Endothelial cell of umbilical vein (primary cell): ENCODE results near the gene FRRS1. TPM values are rescaled to one million over a fixed set of nuclear protein-coding genes. Genes with fewer than 3 reads are reported as not detected.

Experiments
- BruUV-seq: library from RNA; stranded (reverse); fragments of 400-500 nt; replicated peaks from 2 replicates; lab custom pipeline; 2021; lab: Mats Ljungman, UMichigan
- CTCF ChIA-PET: fragments of 300-600, 350-600 bp; sonication (Branson Sonifier 250); formaldehyde crosslinking; loops from one replicate; lab custom pipeline; 2021; ENCODE audit warnings: antibody characterized with exemption, inconsistent platforms; lab: Charles Lee
- POLR2A ChIA-PET: fragments of 300-600, 350-600 bp; sonication (Branson Sonifier 250); formaldehyde crosslinking; loops from one replicate; lab custom pipeline; 2021; ENCODE audit warnings: antibody characterized with exemption, inconsistent platforms; lab: Charles Lee
- DNase-seq: peaks from one replicate; pipeline ENCODE4 v3.0.0-alpha.2; 2011; ENCODE audit warnings: low read depth, low spot score
- FAIRE-seq: peaks from 2 replicates; lab custom pipeline; 2011; peaks lifted over from hg19 to GRCh38; lab: Jason Lieb, UNC
- H2AFZ ChIP-seq: 2 replicates; pipeline ENCODE4 v1.6.0; 2012; ENCODE audit warnings: low read depth, low read length, control low read depth, inconsistent platforms
- H3K27ac ChIP-seq: 2 replicates; pipeline ENCODE4 v1.5.1; 2011; ENCODE audit warnings: low read depth, mild to moderate bottlenecking, control low read depth, low read length, moderate library complexity; ENCODE audit not compliant: insufficient read depth
- H3K27me3 ChIP-seq, 2 experiments: 2 replicates each; pipeline versions ENCODE4 v1.6.0 to v1.6.1; 2011; ENCODE audit warnings: low read length in 2 of 2, mixed read lengths in 1 of 2; ENCODE audit not compliant: control insufficient read depth in 2 of 2, insufficient read depth in 2 of 2
- H3K36me3 ChIP-seq, 2 experiments: 2 replicates in 1 of 2; 3 replicates in 1 of 2; pipeline ENCODE4 v1.5.1; 2011; ENCODE audit warnings: low read length in 2 of 2, mild to moderate bottlenecking in 1 of 2, moderate library complexity in 1 of 2; ENCODE audit not compliant: control insufficient read depth in 2 of 2, insufficient read depth in 2 of 2; ENCODE audit errors: extremely low read depth in 1 of 2
- H3K4me1 ChIP-seq: 3 replicates; pipeline ENCODE4 v1.5.1; 2011; ENCODE audit warnings: mild to moderate bottlenecking, low read length; ENCODE audit not compliant: control insufficient read depth, insufficient read depth; ENCODE audit errors: extremely low read depth
- H3K4me2 ChIP-seq: 2 replicates; pipeline ENCODE4 v1.6.1; 2011; ENCODE audit warnings: low read length, control low read depth, mixed read lengths; ENCODE audit not compliant: insufficient read depth
- H3K4me3 ChIP-seq, 3 experiments: fragments of 200-600 bp in 1 of 3; sonication (generic), shearing (Covaris generic) in 1 of 3; replicated peaks in 1 of 3; 2 replicates each; pipeline ENCODE4 v1.5.1; 2011 to 2016; ENCODE audit warnings: control low read depth in 3 of 3, low read length in 3 of 3, mild to moderate bottlenecking in 2 of 3, inconsistent platforms in 1 of 3, low read depth in 1 of 3, moderate library complexity in 1 of 3; ENCODE audit not compliant: insufficient read depth in 1 of 3
- H3K79me2 ChIP-seq: 2 replicates; pipeline ENCODE4 v1.6.0; 2012; ENCODE audit warnings: low read length, inconsistent platforms; ENCODE audit not compliant: control insufficient read depth, insufficient read depth
- H3K9ac ChIP-seq: replicated peaks from 2 replicates; pipeline ENCODE3; 2011; ENCODE audit warnings: low read length, control low read depth; ENCODE audit not compliant: insufficient read depth; ENCODE audit errors: extremely low read depth
- H3K9me1 ChIP-seq: replicated peaks from 3 replicates; pipeline ENCODE4 v1.6.0; 2011; ENCODE audit warnings: mild to moderate bottlenecking, low read length; ENCODE audit not compliant: control insufficient read depth, insufficient read depth; ENCODE audit errors: extremely low read depth
- H3K9me3 ChIP-seq: replicated peaks from 2 replicates; pipeline ENCODE4 v1.5.1; 2012; ENCODE audit warnings: low read length, inconsistent platforms; ENCODE audit not compliant: control insufficient read depth, insufficient read depth
- H4K20me1 ChIP-seq: replicated peaks from 2 replicates; pipeline ENCODE3; 2011; ENCODE audit warnings: mild to moderate bottlenecking, low read length; ENCODE audit not compliant: control insufficient read depth, insufficient read depth; ENCODE audit errors: extremely low read depth
- EZH2 ChIP-seq: IDR thresholded peaks from 2 replicates; pipeline ENCODE4 v1.6.1; 2012; ENCODE audit warnings: borderline replicate concordance, low read depth, mild to moderate bottlenecking, moderate library complexity, low read length, inconsistent platforms; ENCODE audit not compliant: severe bottlenecking
- FOS ChIP-seq: IDR thresholded peaks from 2 replicates; pipeline ENCODE4 v1.6.1; 2011; ENCODE audit warnings: mild to moderate bottlenecking, low read length, moderate library complexity, borderline replicate concordance; ENCODE audit not compliant: insufficient read depth
- GATA2 ChIP-seq: IDR thresholded peaks from 2 replicates; pipeline ENCODE4 v1.7.0; 2011; ENCODE audit warnings: low read depth, mild to moderate bottlenecking, moderate library complexity, mixed read lengths, low read length; ENCODE audit not compliant: insufficient read length, insufficient read depth
- JUN ChIP-seq: IDR thresholded peaks from 2 replicates; pipeline ENCODE4 v1.6.1; 2011; ENCODE audit warnings: borderline replicate concordance, low read depth; ENCODE audit not compliant: insufficient read length, insufficient read depth
- MYC ChIP-seq: IDR thresholded peaks from one replicate; pipeline ENCODE4 v1.6.1; 2011; ENCODE audit warnings: mild to moderate bottlenecking, low read depth, low read length
- POLR2A ChIP-seq: IDR thresholded peaks from 2 replicates; pipeline ENCODE4 v1.6.1; 2012; ENCODE audit warnings: low read depth, mild to moderate bottlenecking, control low read depth, low read length
- POLR2AphosphoS5 ChIP-seq: IDR thresholded peaks from 2 replicates; pipeline ENCODE4 v1.6.1; 2012; ENCODE audit warnings: low read depth, mild to moderate bottlenecking, control low read depth, low read length, moderate library complexity; ENCODE audit not compliant: insufficient read depth
- dilution Hi-C: fragments of 300-500 bp; cut with MboI; formaldehyde crosslinking; loops from one replicate; pipeline ENCODE4 v1.15.0; 2019; ENCODE audit warnings: low sequenced_read_pairs; ENCODE audit not compliant: extremely low pct_ligation_motif_present
- intact Hi-C: fragments of 100-400 bp; cut with micrococcal nuclease; formaldehyde crosslinking; loops from one replicate; pipeline ENCODE4 v1.10.0; 2022
- polyA plus RNA-seq, 4 experiments: library from polyadenylated mRNA; depleted of rRNA in 3 of 4; stranded (reverse) in 3 of 4; unstranded in 1 of 4; fragments of >200 nt; gene quantifications; 2 replicates each; pipeline versions ENCODE4 v1.2.1 to v1.2.3, GENCODE V29; 2011 to 2012; ENCODE audit warnings: missing spikeins in 1 of 4
- total RNA-seq: library from RNA; stranded (reverse); gene quantifications from 2 replicates; pipeline ENCODE4 v1.2.3, GENCODE V29; 2021
- TF ChIP-seq, protein P1 (sequence below), 2 donors: IDR thresholded peaks; 1 replicate in 1 of 2; 2 replicates in 1 of 2; pipeline ENCODE4 v1.5.1; 2011; ENCODE audit warnings: low read length in 2 of 2, mild to moderate bottlenecking in 2 of 2, moderate library complexity in 2 of 2, control low read depth in 1 of 2, inconsistent platforms in 1 of 2, low read depth in 1 of 2; ENCODE audit not compliant: insufficient read depth in 1 of 2; ENCODE audit errors: extremely low read depth in 1 of 2
- TF ChIP-seq, protein P2 (sequence below): IDR thresholded peaks from 2 replicates; pipeline ENCODE4 v1.6.1; 2011; ENCODE audit not compliant: insufficient read depth, insufficient read length

FRRS1 gene
- total and polyA plus RNA-seq, 2 donors (not counting 3 experiments of a cell fraction or from before 2014, with no cell fraction given), result 1.1 to 3.1 TPM

DNA sequence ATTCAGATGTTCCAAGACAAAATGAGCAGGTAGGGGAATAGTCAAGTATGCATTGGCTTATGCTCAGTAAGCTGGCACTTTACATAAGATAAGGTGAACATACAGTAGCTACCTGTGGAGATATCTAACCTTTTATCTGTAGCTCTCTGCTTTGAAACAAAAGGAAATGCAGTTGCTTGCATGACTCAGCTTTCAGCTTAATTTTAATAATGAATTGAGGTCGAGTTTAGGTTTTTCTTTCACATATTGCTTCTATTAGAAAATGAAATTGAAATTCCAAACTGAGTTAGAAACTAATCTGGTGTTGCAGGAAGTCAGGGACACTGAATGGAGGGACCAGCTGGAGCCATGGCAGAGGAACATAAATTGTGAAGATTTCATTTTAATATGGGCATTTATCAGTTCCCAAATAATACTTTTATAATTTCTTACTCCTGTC lies 8.3 kb downstream of the FRRS1 start:
- dilution Hi-C loops (no loop called here), intact Hi-C loops (no loop called here)
- Histone ChIP-seq H3K27ac (no peak overlapping the region), H2AFZ (no peak overlapping the region), H3K9ac (no peak overlapping the region), H3K4me3 (no peak overlapping the region), H3K4me2 (no peak overlapping the region), H3K36me3 (no peaks in the 10 kb centered on the region), H3K27me3 (peaks cover 0 to 3% of the 10 kb centered on the region in 2 experiments), H4K20me1 (no peaks in the 10 kb centered on the region), H3K9me1 (no peaks in the 10 kb centered on the region), H3K4me1 (no peaks in the 10 kb centered on the region), H3K79me2 (no peaks in the 10 kb centered on the region), H3K9me3 (no peaks in the 10 kb centered on the region)
- no TSS peak for BruUV-seq
- CTCF ChIA-PET, result interaction anchor here (1.8 kb wide), 1 partner anchor 8 kb away, joined by 7 read pairs; the partner anchor contains the start of gene FRRS1
- TF ChIP-seq MYC (no peak), POLR2AphosphoS5 (no peak), POLR2A (no peak), FOS (no peak), EZH2 (no peak), JUN (no peak), GATA2 (no peak)
- TF ChIP-seq, protein P1, sequence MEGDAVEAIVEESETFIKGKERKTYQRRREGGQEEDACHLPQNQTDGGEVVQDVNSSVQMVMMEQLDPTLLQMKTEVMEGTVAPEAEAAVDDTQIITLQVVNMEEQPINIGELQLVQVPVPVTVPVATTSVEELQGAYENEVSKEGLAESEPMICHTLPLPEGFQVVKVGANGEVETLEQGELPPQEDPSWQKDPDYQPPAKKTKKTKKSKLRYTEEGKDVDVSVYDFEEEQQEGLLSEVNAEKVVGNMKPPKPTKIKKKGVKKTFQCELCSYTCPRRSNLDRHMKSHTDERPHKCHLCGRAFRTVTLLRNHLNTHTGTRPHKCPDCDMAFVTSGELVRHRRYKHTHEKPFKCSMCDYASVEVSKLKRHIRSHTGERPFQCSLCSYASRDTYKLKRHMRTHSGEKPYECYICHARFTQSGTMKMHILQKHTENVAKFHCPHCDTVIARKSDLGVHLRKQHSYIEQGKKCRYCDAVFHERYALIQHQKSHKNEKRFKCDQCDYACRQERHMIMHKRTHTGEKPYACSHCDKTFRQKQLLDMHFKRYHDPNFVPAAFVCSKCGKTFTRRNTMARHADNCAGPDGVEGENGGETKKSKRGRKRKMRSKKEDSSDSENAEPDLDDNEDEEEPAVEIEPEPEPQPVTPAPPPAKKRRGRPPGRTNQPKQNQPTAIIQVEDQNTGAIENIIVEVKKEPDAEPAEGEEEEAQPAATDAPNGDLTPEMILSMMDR (IDR thresholded peaks at IDR 0.05; ENCODE audit: extremely low read depth in 1 of 2, insufficient read depth in 1 of 2, low read depth in 1 of 2, low read length in 2 of 2), result no peak
- TF ChIP-seq, protein P2, sequence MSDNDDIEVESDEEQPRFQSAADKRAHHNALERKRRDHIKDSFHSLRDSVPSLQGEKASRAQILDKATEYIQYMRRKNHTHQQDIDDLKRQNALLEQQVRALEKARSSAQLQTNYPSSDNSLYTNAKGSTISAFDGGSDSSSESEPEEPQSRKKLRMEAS, result no peak
- DNase-seq (no peak), FAIRE-seq (no peak)
- POLR2A ChIA-PET, result no interaction called here
